Left kidney (tissue), 2 donors: ENCODE results near the gene KRT81. TPM values are rescaled to one million over a fixed set of nuclear protein-coding genes. Genes with fewer than 3 reads are reported as not detected.
"Not testable (repeated sequence)": the region's sequence is repeated elsewhere in the genome, so short reads cannot be mapped to it uniquely, and the experiment has no call there.

Experiments
- DNase-seq: peaks from one replicate; pipeline ENCODE4 v3.0.0-alpha.2; 2013
- polyA plus RNA-seq: library from polyadenylated mRNA; unstranded; fragments of 120-200 nt; gene quantifications from one replicate; pipeline ENCODE4 v1.2.1, GENCODE V29; 2013; ENCODE audit not compliant: insufficient read length

The KRT81 gene
- polyA plus RNA-seq, 1 donor, result not detected

- no peak for DNase-seq
These were observed 5.4 kb upstream of the KRT81 start for GRCh38 chr12:52296572-52297215.

GRCh38 chr12:52295663-52296062 lies 4.3 kb upstream of the KRT81 start:
- DNase-seq, result no peak

DNA sequence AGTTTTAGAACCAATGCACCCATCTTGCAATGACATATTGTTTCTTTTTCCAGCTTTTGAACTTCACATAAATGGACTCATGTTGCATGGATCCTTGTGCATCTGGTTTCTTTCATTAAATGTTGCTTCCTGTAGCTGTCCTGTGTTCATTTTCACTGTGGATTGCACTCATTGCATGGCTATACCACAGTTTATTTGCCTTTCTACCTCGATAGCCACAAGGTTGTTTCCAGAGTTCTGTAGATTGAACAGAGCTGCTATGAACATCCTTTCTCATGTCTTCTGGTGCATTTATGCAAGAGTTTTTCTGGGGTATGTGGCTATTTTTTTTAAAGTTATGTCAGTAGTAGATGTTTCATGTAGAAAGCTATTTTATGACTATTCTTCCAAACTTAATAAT lies 3.5 kb upstream of the KRT81 start:
- no peak for DNase-seq

DNA sequence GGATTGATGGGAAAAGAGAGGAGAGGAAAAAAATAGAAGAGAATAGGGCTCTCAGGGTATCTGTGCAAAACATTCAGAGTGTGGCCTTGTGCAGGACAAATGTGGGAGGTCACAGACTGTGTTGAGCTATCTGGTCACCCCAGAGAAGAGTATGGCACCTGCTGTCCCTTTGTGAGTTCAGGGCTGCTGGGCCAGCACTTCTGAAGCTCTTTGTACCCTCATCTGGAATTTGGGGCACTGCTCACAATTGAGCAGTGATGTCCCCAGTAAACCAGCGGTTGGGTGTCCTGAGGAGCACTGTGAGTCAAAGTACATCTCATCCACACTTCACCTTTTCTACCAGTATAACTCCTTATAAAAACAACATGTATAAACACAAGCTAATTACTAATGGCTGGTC lies 2.6 kb upstream of the KRT81 start:
- no peak for DNase-seq

GRCh38 chr12:52290483-52291134 lies 725 bp downstream of the KRT81 start:
- DNase-seq, result not testable (repeated sequence)

DNA sequence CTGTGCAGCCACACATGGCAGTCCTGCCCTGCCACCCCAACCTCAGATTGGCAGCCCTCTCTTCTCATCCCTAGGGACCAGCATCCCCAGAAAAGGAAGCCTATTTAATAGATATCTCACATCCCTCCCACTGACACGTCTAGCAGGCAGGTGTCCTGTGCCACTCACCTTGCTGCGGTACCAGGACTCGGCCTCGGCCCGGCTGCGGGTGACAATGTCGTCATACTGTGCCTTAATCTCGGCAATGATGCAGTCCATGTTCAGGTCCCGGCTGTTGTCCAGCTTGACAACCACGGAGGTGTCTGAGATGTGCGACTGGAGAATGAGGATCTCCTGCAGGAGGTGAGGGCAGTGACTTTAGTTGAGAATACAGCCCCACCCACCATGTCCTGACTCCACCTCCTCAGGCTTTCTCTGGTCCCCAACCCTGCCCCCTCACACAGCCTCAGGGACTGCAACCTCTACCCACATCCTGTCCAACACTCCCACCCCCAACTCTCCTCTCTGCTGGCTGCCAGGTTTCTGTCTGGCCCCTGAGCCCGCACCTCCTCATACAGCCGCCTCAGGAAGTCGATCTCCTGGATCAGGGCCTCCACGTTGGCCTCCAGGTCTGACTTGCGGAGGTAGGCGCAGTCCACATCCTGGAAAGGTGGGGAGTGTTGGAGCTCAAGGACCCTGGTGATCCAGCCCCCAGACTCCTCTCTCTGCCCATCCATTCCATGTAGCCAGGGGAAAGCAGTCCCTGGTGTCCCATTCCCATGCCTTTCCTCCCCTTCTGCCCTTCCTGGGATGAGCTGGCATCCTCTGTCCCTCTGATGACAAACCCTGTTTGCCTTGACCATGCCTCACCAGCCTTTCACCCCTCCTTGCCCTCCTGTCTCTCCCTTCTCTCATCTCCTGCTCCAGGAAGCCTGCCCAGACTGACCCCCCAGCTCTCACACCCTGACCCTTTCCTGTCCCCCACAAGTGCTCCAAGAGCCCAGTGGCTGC lies 3.2 kb downstream of the KRT81 start:
- DNase-seq, result not testable (repeated sequence)

DNA sequence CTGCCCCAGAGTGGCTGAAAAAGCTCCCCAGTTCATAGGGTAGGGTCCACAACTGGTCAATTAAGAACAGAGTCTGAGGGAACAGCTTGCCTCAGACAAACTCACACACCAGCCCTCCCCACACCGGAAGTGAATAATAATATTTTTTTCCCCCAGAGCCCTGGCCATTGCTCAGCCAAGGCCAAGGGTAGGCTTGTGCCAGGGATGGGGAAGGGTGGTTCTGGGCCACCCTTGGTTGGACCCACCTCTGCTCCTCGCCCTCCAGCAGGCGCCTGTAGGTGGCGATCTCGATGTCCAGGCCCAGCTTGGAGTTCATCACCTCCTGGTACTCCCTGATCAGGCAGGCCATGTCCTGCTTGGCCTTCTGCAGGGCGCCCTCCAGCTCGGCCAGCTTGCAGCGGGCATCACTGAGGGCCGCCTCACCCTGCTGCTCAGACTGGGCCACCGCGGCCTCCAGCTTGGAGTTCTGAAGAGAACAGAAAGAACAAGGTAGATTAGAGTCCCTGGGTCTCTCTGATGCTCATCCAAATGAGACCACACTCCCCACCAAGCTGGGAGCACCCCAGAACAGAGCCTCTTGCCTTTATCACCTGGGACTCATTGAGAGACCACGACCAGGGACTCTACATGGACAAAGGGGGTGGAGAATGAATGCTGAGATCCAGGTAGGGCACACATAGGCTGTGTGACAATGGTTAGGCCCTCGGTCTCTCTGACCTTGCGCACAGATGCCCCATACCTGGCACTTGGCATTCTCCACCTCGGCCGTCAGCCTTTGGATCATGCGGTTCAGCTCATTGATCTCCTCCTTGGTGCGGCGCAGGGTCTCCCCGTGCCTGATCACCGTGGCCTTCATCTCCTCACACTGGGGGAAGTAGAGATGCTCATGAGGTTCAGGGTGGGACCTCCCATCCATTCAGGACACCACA lies 4.2 kb downstream of the KRT81 start:
- not testable (repeated sequence) for DNase-seq

GRCh38 chr12:52285851-52286530 lies 5.3 kb downstream of the KRT81 start:
- no peak for DNase-seq

DNA sequence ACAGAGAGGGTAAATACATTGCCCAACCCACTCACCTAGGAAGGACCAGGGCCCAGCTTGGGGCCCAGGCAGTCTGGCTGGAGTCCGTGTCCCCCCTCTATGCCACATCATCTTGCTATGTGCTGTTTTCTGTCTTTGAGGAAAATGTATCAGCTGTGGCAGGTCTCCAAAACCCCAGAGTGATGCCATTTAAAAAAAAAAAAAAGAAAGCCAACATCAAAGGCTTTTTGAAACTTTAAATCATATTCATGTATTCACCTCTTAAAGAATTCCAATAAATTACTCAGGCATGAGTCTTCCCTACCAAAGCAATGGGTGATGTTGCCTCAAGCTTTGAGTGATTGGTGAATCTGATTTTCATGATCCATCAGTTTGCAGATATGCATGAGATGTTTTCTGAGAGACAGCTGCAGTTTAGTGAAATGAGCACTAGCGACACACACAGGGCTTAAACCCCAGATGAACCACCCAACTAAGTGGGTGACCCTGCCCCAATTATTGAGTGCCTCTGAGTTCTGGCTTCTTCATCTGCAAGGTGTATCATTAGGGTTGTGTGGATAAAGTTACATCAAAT lies 6.1 kb downstream of the KRT81 start:
- no peak for DNase-seq

DNA sequence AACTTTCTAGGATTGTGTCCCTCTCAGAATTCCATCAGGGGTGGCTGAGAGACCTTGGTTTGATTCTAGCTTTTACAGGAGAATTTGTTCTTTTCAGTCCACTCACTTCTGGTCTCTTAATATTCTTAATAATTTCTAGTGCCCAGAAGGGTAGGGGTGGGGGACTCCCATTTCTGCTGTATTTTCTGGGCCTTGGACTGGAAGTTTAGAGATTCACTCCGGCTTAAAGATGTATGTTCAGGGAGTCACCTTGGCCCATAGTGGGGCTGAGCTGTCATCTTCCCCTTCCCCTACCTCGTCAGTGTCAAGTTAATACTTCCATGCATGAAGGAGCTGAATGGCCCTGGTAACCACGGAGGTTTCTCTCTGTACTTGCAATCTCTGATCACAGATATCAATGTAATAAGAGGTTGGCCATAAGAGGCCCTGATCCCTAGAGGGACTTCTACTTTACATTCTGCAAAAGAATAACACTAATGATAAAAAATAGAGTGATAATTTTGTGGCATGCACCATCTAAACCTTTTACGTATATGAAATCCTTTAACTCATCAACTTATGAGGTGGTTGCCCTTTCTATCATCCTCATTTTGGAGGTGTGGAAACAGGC lies 6.7 kb downstream of the KRT81 start:
- no peak for DNase-seq

DNA sequence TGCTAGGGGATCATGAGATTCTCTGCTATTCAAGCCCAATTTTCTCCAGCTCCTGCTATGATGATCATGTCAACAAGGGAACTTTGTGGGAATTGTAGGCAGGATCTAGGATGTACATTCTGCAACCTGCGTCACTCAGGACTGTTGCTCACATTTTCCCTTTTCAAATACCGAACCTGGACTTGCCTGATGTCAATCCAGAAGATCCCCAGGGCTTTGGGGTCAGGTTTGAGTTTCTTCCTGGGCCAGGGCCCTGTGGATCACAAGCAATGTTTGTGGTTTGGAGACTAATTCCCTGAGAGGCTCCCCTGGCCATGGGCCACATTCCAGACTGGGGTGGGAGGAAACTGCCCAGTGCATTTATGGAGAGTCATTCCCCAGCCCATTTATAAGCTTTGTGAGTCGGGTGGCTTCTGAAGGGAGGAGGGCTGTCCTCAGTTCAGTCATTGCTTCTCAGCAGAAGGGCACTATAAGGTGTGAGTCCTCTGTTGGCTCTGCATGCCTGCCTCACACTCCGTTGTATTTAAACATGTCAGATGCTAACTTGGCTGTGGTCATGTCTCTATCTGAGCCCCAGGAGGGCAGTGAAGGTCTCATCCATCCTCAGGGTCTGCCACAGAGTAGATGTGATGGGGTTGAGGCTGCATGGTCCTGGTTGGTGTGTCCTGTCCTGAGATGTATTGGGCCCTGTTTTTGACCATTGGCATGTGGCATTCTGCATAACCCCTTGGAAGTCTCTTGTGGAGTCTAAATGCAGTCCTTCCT lies 10.4 kb downstream of the KRT81 start:
- no peak for DNase-seq

DNA sequence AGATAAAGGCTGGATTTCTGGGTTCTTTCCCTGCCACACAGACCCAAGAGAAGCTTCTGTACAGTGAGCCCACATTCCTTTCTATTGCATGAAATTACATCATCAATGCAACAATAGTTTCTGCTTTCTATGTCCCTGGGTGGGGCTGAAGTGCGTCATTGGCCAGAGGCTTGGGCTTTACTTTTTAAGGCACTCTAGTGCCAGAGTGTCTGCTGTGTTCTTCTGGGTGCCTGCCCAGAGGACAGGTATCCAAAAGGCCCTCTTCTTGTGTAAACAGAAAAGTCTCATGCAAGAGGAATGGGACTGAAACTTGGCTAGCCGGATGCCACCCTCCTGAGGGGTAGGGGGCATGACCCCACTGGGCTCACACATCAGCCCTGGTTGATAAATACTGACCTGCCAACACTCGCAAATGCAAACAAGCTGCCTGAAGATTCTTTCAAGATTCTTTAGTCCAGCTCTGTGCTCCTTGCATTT lies 11.0 kb downstream of the KRT81 start:
- no peak for DNase-seq

DNA sequence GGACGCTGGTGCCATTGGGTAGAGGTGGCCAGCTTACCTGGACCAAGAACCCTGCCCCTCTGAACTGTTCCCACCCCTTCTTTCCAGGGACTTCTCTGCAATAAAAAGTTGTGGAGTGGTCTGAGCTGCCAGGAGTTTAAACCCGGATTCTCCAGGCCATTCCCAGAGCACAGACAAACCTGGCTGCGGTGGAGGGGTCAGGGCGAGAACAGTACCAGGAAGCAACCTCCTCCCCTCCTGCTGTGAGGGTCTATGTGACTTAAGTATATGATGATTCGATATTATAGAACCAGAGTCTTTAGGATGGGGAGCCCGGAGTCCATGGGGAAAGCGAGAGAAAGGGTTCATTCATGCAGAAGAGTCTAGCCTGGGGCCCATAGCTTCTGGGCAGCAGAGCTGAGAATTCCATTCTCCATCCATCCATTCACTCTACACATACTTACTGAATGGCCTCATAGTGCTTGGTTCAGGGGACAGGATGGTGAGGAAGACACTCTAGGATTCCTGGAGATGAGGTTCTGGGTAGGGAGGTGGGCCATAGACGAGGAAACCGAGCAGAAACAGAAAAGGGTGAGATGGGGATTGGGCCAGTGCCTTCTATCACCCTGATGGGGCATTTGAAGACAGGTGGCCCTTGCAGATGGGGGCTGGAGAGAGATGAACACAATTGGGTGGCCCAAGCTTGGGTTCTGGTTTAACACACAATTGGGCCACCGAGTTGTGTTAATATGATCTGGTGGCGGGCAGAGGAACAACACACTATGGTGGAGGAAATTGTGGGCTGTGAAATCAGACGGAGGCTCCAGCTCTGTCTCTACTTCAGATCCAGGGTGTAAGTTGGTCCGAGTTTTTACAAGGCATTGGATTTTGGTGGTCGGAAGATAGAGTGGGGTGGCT lies 11.7 kb downstream of the KRT81 start:
- no peak for DNase-seq

DNA sequence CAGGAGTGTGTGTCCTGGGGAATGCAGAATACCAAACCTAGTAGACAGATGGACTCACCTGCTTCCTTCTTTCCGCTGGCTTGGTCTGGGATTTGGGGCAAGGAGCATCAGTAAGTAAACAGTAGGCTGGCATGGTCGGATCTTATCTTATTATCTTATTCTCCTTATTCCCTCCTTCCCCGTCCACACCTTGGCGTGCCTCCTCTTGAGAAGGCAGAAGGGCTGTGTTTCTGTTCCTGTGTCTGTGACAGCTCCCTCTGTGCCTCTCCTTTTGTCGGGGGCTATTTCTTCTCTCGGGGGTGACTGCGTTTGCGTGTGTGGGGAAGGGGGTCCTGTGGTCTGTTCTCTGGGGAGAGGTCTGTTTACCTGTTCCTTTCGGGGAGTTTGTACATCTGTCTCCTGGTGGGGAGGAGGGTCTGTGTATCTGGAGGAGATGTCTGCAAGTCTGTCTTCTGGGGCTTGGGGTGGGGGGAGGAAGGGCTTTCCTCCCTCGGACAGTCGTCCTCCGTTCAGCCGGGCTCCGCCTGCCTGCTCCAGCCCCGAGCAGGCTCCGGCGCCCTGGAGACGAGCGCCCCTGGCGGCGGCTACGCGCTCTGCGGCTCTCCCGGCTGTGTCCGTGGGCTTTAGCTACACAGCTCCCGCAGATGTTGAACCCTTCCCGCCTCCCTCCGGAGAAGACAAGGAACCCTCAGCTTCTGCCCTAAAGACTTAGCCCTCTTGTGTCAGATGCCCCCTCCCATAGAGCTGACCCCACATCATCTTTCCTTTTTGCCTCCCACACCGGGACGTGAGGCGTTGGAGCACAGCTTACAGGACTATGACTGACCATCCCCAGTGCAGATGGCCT lies 12.5 kb downstream of the KRT81 start:
- peak; percentile 68 for DNase-seq

- no peak for DNase-seq
These were observed 13.7 kb downstream of the KRT81 start for GRCh38 chr12:52277486-52278245.

DNA sequence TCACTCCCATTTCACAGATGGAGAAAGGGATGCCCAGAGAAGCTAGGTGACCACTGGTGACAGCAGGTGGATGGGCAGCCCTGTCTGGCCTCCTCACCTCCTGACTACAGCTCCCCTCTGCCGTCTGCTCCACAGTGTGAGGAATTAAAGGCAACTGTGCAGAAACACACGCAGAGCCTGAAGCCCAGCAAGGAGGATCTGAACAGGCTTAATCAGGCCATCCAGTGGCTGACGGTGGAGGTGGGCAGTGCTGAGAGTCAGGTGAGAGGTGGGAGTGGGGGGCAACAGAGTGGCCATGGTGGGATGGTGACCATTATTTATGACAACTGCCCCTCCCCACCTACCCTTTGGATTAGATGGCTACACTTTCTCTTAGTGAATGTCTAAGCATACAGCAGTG lies 15.6 kb downstream of the KRT81 start:
- no peak for DNase-seq
